ENCODE measurements around the gene TMEM11.
"Not testable (repeated sequence)": the region's sequence is repeated elsewhere in the genome, so short reads cannot be mapped to it uniquely, and the experiment has no call there.

TMEM11 gene

GRCh38 chr17:21210411-21211076, 3.4 kb downstream of the TMEM11 start:
- DNase-seq = peak; percentile 23 to 50 (median 42)

- DNase-seq = no peak
Measured at GRCh38 chr17:21209511-21210175, 4.3 kb downstream of the TMEM11 start.

- DNase-seq = no peak
Measured at GRCh38 chr17:21208352-21208751, 5.6 kb downstream of the TMEM11 start.

- no peak for DNase-seq
Measured at GRCh38 chr17:21204935-21205334, 9.0 kb downstream of the TMEM11 start.

- no peak for DNase-seq
Measured at GRCh38 chr17:21202512-21202911, 11.4 kb downstream of the TMEM11 start.

- no peak for DNase-seq
Measured at GRCh38 chr17:21201874-21202273, 12.1 kb downstream of the TMEM11 start.

- DNase-seq = no peak
Measured at GRCh38 chr17:21201298-21201595, 12.7 kb downstream of the TMEM11 start.

GRCh38 chr17:21200590-21201297, 13.2 kb downstream of the TMEM11 start:
- no peak for DNase-seq

GRCh38 chr17:21199856-21200255, 14.1 kb downstream of the TMEM11 start:
- no peak for DNase-seq

GRCh38 chr17:21199311-21199710, 14.7 kb downstream of the TMEM11 start:
- DNase-seq = no peak

GRCh38 chr17:21198411-21198810, 15.6 kb downstream of the TMEM11 start:
- no peak for DNase-seq

GRCh38 chr17:21196126-21196525, 17.8 kb downstream of the TMEM11 start:
- no peak for DNase-seq

GRCh38 chr17:21194703-21195102, 19.3 kb downstream of the TMEM11 start:
- DNase-seq = no peak

- DNase-seq = no peak
Measured at GRCh38 chr17:21194226-21194625, 19.7 kb downstream of the TMEM11 start.

- no peak for DNase-seq
Measured at GRCh38 chr17:21193031-21193430, 20.9 kb downstream of the TMEM11 start.

GRCh38 chr17:21192414-21192813, 21.5 kb downstream of the TMEM11 start:
- DNase-seq = not testable (repeated sequence)

- DNase-seq = no peak
Measured at GRCh38 chr17:21191698-21192097, 22.3 kb downstream of the TMEM11 start.

- no peak for DNase-seq
Measured at GRCh38 chr17:21190078-21190477, 23.9 kb downstream of the TMEM11 start.

- no peak for DNase-seq
Measured at GRCh38 chr17:21189361-21189760, 24.6 kb downstream of the TMEM11 start.

GRCh38 chr17:21186399-21187187, 27.4 kb downstream of the TMEM11 start:
- peak; percentile 55 to 78 (median 73) for DNase-seq

GRCh38 chr17:21185061-21185460, 28.9 kb downstream of the TMEM11 start:
- DNase-seq = no peak

GRCh38 chr17:21184570-21184969, 29.4 kb downstream of the TMEM11 start:
- no peak for DNase-seq

GRCh38 chr17:21183468-21183867, 30.5 kb downstream of the TMEM11 start:
- no peak for DNase-seq

Data from suppressor macrophage (primary cell).